ENCODE results near the gene TMEM132C. TPM values are rescaled to one million over a fixed set of nuclear protein-coding genes. Genes with fewer than 3 reads are reported as not detected.

TMEM132C gene
- total and polyA plus RNA-seq, 2 of the 8 experiments (the other 6 are each of a cell fraction or from before 2014, with no cell fraction given), result 0.23 to 0.76 TPM

GRCh38 chr12:128644664-128645296 lies 377.8 kb downstream of the TMEM132C start (continued):
- TF ChIP-seq RAD21 (IDR thresholded peaks at IDR 0.05 in 1 of 2, conservative IDR thresholded peaks at IDR 0.05 in 1 of 2; ENCODE audit: low read depth in 2 of 2, low read length in 2 of 2), result peak; percentile 88 to 92
- TF ChIP-seq SP2 (IDR thresholded peaks at IDR 0.05; ENCODE audit: low read length), result no peak
- TF ChIP-seq SIRT6 (IDR thresholded peaks at IDR 0.05; ENCODE audit: low read length), result no peak
- no peak for TF ChIP-seq ATF2 (IDR thresholded peaks at IDR 0.05; ENCODE audit: low read length)
- TF ChIP-seq, protein P1, sequence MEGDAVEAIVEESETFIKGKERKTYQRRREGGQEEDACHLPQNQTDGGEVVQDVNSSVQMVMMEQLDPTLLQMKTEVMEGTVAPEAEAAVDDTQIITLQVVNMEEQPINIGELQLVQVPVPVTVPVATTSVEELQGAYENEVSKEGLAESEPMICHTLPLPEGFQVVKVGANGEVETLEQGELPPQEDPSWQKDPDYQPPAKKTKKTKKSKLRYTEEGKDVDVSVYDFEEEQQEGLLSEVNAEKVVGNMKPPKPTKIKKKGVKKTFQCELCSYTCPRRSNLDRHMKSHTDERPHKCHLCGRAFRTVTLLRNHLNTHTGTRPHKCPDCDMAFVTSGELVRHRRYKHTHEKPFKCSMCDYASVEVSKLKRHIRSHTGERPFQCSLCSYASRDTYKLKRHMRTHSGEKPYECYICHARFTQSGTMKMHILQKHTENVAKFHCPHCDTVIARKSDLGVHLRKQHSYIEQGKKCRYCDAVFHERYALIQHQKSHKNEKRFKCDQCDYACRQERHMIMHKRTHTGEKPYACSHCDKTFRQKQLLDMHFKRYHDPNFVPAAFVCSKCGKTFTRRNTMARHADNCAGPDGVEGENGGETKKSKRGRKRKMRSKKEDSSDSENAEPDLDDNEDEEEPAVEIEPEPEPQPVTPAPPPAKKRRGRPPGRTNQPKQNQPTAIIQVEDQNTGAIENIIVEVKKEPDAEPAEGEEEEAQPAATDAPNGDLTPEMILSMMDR (IDR thresholded peaks at IDR 0.05; ENCODE audit: control extremely low read depth in 1 of 3, insufficient read depth in 1 of 3, low read depth in 1 of 3, low read length in 3 of 3), result peak; percentile 87 to 92 (median 90)
- TF ChIP-seq GTF2F1 (IDR thresholded peaks at IDR 0.05; ENCODE audit: borderline replicate concordance, low read depth, low read length), result no peak
- no peak for TF ChIP-seq SUZ12 (IDR thresholded peaks at IDR 0.05; ENCODE audit: low read length)
- no peak for TF ChIP-seq EGR1 (IDR thresholded peaks at IDR 0.05; ENCODE audit: borderline replicate concordance, low read depth, low read length)
- TF ChIP-seq HDAC6 (IDR thresholded peaks at IDR 0.05; ENCODE audit: low read depth, low read length), result no peak
- no peak for TF ChIP-seq FOSL1 (IDR thresholded peaks at IDR 0.05; ENCODE audit: insufficient read depth, low read depth, low read length)
- TF ChIP-seq PHF8 (conservative IDR thresholded peaks at IDR 0.05; ENCODE audit: low read depth, low read length), result no peak
- no peak for TF ChIP-seq SRF (IDR thresholded peaks at IDR 0.05; ENCODE audit: low read depth, low read length)
- TF ChIP-seq CHD2 (IDR thresholded peaks at IDR 0.05; ENCODE audit: low read length), result no peak
- no peak for TF ChIP-seq BACH1 (IDR thresholded peaks at IDR 0.05; ENCODE audit: low read length)
